ENCODE measurements around the gene TMEM52B.
A peak's percentile ranks its signal among the peaks of the same experiment; 100 is the strongest.

TMEM52B gene

GRCh38 chr12:10140001-10140400 is 38.8 kb upstream of the TMEM52B start:
- no peak overlapping the region for H3K4me3 ChIP-seq (ENCODE audit: low read depth, low read length)
- CTCF ChIA-PET, result interaction anchor here (0.7 to 4.2 kb wide), 20 partner anchors 10 to 389 kb away, joined by 3 to 82 read pairs (median 6); partner anchors contain the start of genes CLEC12B, CLEC7A and CLEC9A
- POLR2A ChIA-PET, result no interaction called here
- TF ChIP-seq CTCF (IDR thresholded peaks at IDR 0.05; ENCODE audit: insufficient read depth, low read length, missing control alignments), result peak; percentile 39
- DNase-seq (ENCODE audit: low read depth, low spot score), result no peak

DNA sequence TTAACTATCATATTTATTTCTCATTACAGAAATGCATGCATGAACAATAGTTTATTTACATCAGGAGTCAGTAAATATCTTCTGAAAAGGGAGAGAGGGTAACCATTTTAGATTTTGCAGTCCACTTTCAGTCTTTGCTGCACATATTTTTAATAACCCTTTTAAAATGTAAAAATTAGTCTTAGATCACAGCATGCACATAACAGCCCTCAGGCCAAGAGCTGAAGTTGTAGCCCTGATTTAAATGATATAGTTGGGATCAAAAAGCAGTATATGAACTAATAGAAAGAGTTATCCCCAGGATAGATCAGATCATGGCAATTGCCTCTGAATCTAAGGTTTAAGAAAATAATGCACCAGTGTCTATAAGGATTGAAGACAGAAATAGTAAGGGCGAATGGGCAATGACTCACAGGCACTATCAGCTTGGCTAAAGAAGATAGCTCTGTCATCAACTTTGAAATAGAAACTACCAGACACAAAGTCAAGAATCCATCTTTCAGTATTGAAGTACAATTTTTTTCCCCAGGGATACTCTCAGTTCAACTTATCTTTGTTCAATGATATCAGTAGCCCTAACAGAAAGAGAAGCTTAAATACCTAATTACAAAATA is 35.7 kb upstream of the TMEM52B start:
- DNase-seq (ENCODE audit: low read depth, low spot score), result no peak
- ChIA-PET POLR2A (no interaction called here), CTCF (interaction anchor here (0.7 to 2.3 kb wide), 11 partner anchors 10 to 395 kb away, joined by 3 to 24 read pairs (median 5); partner anchors contain the start of gene CLEC9A)
- no peak for TF ChIP-seq CTCF (IDR thresholded peaks at IDR 0.05; ENCODE audit: insufficient read depth, low read length, missing control alignments)
- H3K4me3 ChIP-seq (ENCODE audit: low read depth, low read length), result no peak overlapping the region

DNA sequence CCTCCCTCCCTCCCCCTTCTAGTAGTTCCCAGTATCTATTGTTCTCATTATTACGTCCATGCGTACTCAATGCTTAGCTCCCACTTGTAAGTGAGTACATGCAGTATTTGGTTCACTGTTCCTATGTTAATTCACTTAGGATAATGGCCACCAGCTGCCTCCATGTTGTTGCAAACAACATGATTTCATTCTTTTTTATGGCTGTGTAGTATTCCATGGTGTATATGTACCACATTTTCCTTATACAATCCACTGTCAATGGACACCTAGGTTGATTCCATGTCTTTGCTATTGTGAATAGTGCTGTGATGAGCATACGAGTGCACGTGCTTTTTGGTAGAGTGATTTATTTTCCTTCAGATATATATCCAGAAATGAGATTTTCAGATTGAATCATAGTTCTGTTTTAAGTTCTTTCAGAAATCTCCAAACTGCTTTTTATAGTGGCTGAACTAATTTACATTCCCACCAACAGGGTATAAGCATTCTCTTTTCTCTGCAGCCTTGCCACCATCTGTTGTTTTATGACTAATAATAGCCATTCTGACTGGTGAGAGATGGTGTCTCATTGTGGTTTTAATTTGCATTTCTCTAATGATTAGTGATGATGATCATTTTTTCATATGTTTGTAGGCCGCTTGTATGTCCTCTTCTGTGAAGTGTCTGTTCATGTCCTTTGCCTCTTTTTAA is 31.0 kb upstream of the TMEM52B start:
- POLR2A ChIA-PET, result no interaction called here
- CTCF ChIA-PET, result no interaction called here
- no peak for DNase-seq (ENCODE audit: low read depth, low spot score)
- TF ChIP-seq CTCF (IDR thresholded peaks at IDR 0.05; ENCODE audit: insufficient read depth, low read length, missing control alignments), result no peak
- no peak overlapping the region for H3K4me3 ChIP-seq (ENCODE audit: low read depth, low read length)

GRCh38 chr12:10151621-10152020 is 27.2 kb upstream of the TMEM52B start:
- no peak overlapping the region for H3K4me3 ChIP-seq (ENCODE audit: low read depth, low read length)
- no peak for DNase-seq (ENCODE audit: low read depth, low spot score)
- ChIA-PET POLR2A (no interaction called here), CTCF (interaction anchor here (1.0 to 4.9 kb wide), 11 partner anchors 10 to 409 kb away, joined by 4 to 59 read pairs (median 15); partner anchors contain the start of gene CLEC12B)
- no peak for TF ChIP-seq CTCF (IDR thresholded peaks at IDR 0.05; ENCODE audit: insufficient read depth, low read length, missing control alignments)

GRCh38 chr12:10153271-10154144 is 25.3 kb upstream of the TMEM52B start:
- TF ChIP-seq CTCF (IDR thresholded peaks at IDR 0.05; ENCODE audit: insufficient read depth, low read length, missing control alignments), result peak; percentile 60
- H3K4me3 ChIP-seq (ENCODE audit: low read depth, low read length), result peak overlapping the region; percentile 58
- ChIA-PET CTCF (interaction anchor here (0.8 to 4.9 kb wide), 37 partner anchors 9 to 409 kb away, joined by 3 to 59 read pairs (median 7); partner anchors contain the start of genes CLEC12B, CLEC7A and OLR1), POLR2A (interaction anchor here (0.9 to 1.1 kb wide), 2 partner anchors 59 to 61 kb away, joined by 3 to 4 read pairs; partner anchors contain the start of gene GABARAPL1)
- no peak for DNase-seq (ENCODE audit: low read depth, low spot score)
